ENCODE data around the gene GMNC. TPM values are rescaled to one million over a fixed set of nuclear protein-coding genes. Genes with fewer than 3 reads are reported as not detected.

The GMNC gene
- polyA plus RNA-seq (2013, experiment 1 of 2): 0.04 TPM
- 0.10 TPM for polyA plus RNA-seq (2013, experiment 2 of 2)

GRCh38 chr3:190862209-190863118 is at the start of gene GMNC:
GMNC (minus strand) TSS chr3:190862694; CDS start chr3:190862615, 79 bp downstream.
- no peak within 1 kb of the TSS for H2BK120ac ChIP-seq (ENCODE audit: low read depth, low read length)
- no peaks in the 10 kb centered on the region for H3K79me2 ChIP-seq (ENCODE audit: control insufficient read depth, insufficient read depth, low read length)
- peak within 1 kb of the TSS; percentile 43 for H3K4me2 ChIP-seq (ENCODE audit: low read length)
- no peak within 1 kb of the TSS for H3K27ac ChIP-seq (ENCODE audit: low read depth, low read length)
- no peaks in the 10 kb centered on the region for H3K79me1 ChIP-seq (ENCODE audit: low read length)
- H3K4me3 ChIP-seq (ENCODE audit: low read length): peak within 1 kb of the TSS; percentile 77
- no peak within 1 kb of the TSS for H2BK15ac ChIP-seq (replicated peaks; ENCODE audit: low read depth)
- WGBS (ENCODE audit: extremely low coverage, insufficient coverage, low lambda C conversion rate): 100% methylated on average over 1 of the region's 58 CpGs
- no peak within 1 kb of the TSS for H2BK5ac ChIP-seq (ENCODE audit: low read length)
- no peak within 1 kb of the TSS for H3K18ac ChIP-seq (ENCODE audit: low read length)
- no peak within 1 kb of the TSS for H3K4ac ChIP-seq (ENCODE audit: low read depth, low read length)
- H3K27me3 ChIP-seq (ENCODE audit: insufficient read depth, low read length, poor library complexity): no peaks in the 10 kb centered on the region
- no peak within 1 kb of the TSS for H2AK5ac ChIP-seq (ENCODE audit: low read length)
- DNase-seq: peak; percentile 87
- H3K56ac ChIP-seq (ENCODE audit: low read length): peak within 1 kb of the TSS; percentile 73
- H3K23ac ChIP-seq (ENCODE audit: low read length): no peak within 1 kb of the TSS
- H3K4me1 ChIP-seq (ENCODE audit: control insufficient read depth, low read depth, low read length): no peaks in the 10 kb centered on the region
- peak within 1 kb of the TSS; percentile 62 for H3K9ac ChIP-seq (ENCODE audit: low read length)
- H3K36me3 ChIP-seq (ENCODE audit: control insufficient read depth, insufficient read depth, low read length): no peaks in the 10 kb centered on the region
- H4K8ac ChIP-seq (ENCODE audit: low read depth, low read length): no peak within 1 kb of the TSS
- no peak within 1 kb of the TSS for H4K5ac ChIP-seq (ENCODE audit: low read length)

- Histone ChIP-seq H3K27ac (ENCODE audit: low read depth, low read length) (no peak overlapping the region), H2BK5ac (ENCODE audit: low read length) (no peak overlapping the region), H3K79me2 (ENCODE audit: control insufficient read depth, insufficient read depth, low read length) (no peaks in the 10 kb centered on the region), H3K23ac (ENCODE audit: low read length) (no peak overlapping the region), H3K4ac (ENCODE audit: low read depth, low read length) (no peak overlapping the region), H3K4me1 (ENCODE audit: control insufficient read depth, low read depth, low read length) (no peaks in the 10 kb centered on the region), H3K18ac (ENCODE audit: low read length) (no peak overlapping the region), H3K27me3 (ENCODE audit: insufficient read depth, low read length, poor library complexity) (no peaks in the 10 kb centered on the region), H3K36me3 (ENCODE audit: control insufficient read depth, insufficient read depth, low read length) (no peaks in the 10 kb centered on the region), H3K4me3 (ENCODE audit: low read length) (no peak overlapping the region), H2BK15ac (replicated peaks; ENCODE audit: low read depth) (no peak overlapping the region), H3K9ac (ENCODE audit: low read length) (no peak overlapping the region), H2BK120ac (ENCODE audit: low read depth, low read length) (no peak overlapping the region), H3K79me1 (ENCODE audit: low read length) (no peaks in the 10 kb centered on the region), H4K8ac (ENCODE audit: low read depth, low read length) (no peak overlapping the region), H2AK5ac (ENCODE audit: low read length) (no peak overlapping the region), H3K4me2 (ENCODE audit: low read length) (no peak overlapping the region), H3K56ac (ENCODE audit: low read length) (no peak overlapping the region), H4K5ac (ENCODE audit: low read length) (no peak overlapping the region)
- whole genome bisulfite sequencing (ENCODE audit: extremely low coverage, insufficient coverage, low lambda C conversion rate): no CpG with 5 or more reads among the region's 4 CpGs
- peak; percentile 72 for DNase-seq
These were observed 48.9 kb upstream of the GMNC start for GRCh38 chr3:190911382-190911781.

- H2BK15ac ChIP-seq (replicated peaks; ENCODE audit: low read depth): no peak overlapping the region
- no peak overlapping the region for H4K8ac ChIP-seq (ENCODE audit: low read depth, low read length)
- no peak overlapping the region for H3K4me2 ChIP-seq (ENCODE audit: low read length)
- H3K36me3 ChIP-seq (ENCODE audit: control insufficient read depth, insufficient read depth, low read length): no peaks in the 10 kb centered on the region
- no peaks in the 10 kb centered on the region for H3K27me3 ChIP-seq (ENCODE audit: insufficient read depth, low read length, poor library complexity)
- no peaks in the 10 kb centered on the region for H3K79me1 ChIP-seq (ENCODE audit: low read length)
- no peaks in the 10 kb centered on the region for H3K4me1 ChIP-seq (ENCODE audit: control insufficient read depth, low read depth, low read length)
- H3K23ac ChIP-seq (ENCODE audit: low read length): no peak overlapping the region
- no peak overlapping the region for H3K18ac ChIP-seq (ENCODE audit: low read length)
- no peak for DNase-seq
- no peak overlapping the region for H2BK120ac ChIP-seq (ENCODE audit: low read depth, low read length)
- H3K4me3 ChIP-seq (ENCODE audit: low read length): no peak overlapping the region
- H3K27ac ChIP-seq (ENCODE audit: low read depth, low read length): no peak overlapping the region
- no peak overlapping the region for H3K4ac ChIP-seq (ENCODE audit: low read depth, low read length)
- H3K9ac ChIP-seq (ENCODE audit: low read length): no peak overlapping the region
- WGBS (ENCODE audit: extremely low coverage, insufficient coverage, low lambda C conversion rate): no CpG with 5 or more reads among the region's 9 CpGs
- no peak overlapping the region for H2AK5ac ChIP-seq (ENCODE audit: low read length)
- no peak overlapping the region for H3K56ac ChIP-seq (ENCODE audit: low read length)
- H2BK5ac ChIP-seq (ENCODE audit: low read length): no peak overlapping the region
- H3K79me2 ChIP-seq (ENCODE audit: control insufficient read depth, insufficient read depth, low read length): no peaks in the 10 kb centered on the region
- no peak overlapping the region for H4K5ac ChIP-seq (ENCODE audit: low read length)
These were observed 47.4 kb upstream of the GMNC start for GRCh38 chr3:190909908-190910307.

- no peak for DNase-seq
- Histone ChIP-seq H2BK5ac (ENCODE audit: low read length) (no peak overlapping the region), H2AK5ac (ENCODE audit: low read length) (no peak overlapping the region), H3K4me2 (ENCODE audit: low read length) (no peak overlapping the region), H3K4me1 (ENCODE audit: control insufficient read depth, low read depth, low read length) (no peaks in the 10 kb centered on the region), H3K27me3 (ENCODE audit: insufficient read depth, low read length, poor library complexity) (no peaks in the 10 kb centered on the region), H4K5ac (ENCODE audit: low read length) (no peak overlapping the region), H3K27ac (ENCODE audit: low read depth, low read length) (no peak overlapping the region), H3K4me3 (ENCODE audit: low read length) (no peak overlapping the region), H3K9ac (ENCODE audit: low read length) (no peak overlapping the region), H3K79me2 (ENCODE audit: control insufficient read depth, insufficient read depth, low read length) (no peaks in the 10 kb centered on the region), H3K18ac (ENCODE audit: low read length) (no peak overlapping the region), H3K79me1 (ENCODE audit: low read length) (no peaks in the 10 kb centered on the region), H2BK120ac (ENCODE audit: low read depth, low read length) (no peak overlapping the region), H3K23ac (ENCODE audit: low read length) (no peak overlapping the region), H3K36me3 (ENCODE audit: control insufficient read depth, insufficient read depth, low read length) (no peaks in the 10 kb centered on the region), H2BK15ac (replicated peaks; ENCODE audit: low read depth) (no peak overlapping the region), H4K8ac (ENCODE audit: low read depth, low read length) (no peak overlapping the region), H3K56ac (ENCODE audit: low read length) (no peak overlapping the region), H3K4ac (ENCODE audit: low read depth, low read length) (no peak overlapping the region)
- no CpG with 5 or more reads among the region's 1 CpG for WGBS (ENCODE audit: extremely low coverage, insufficient coverage, low lambda C conversion rate)
These were observed 40.7 kb upstream of the GMNC start for GRCh38 chr3:190903156-190903555.

- Histone ChIP-seq H2AK5ac (ENCODE audit: low read length) (no peak overlapping the region), H3K79me2 (ENCODE audit: control insufficient read depth, insufficient read depth, low read length) (no peaks in the 10 kb centered on the region), H3K4me1 (ENCODE audit: control insufficient read depth, low read depth, low read length) (no peaks in the 10 kb centered on the region), H3K56ac (ENCODE audit: low read length) (no peak overlapping the region), H3K4me3 (ENCODE audit: low read length) (no peak overlapping the region), H3K4me2 (ENCODE audit: low read length) (no peak overlapping the region), H4K8ac (ENCODE audit: low read depth, low read length) (no peak overlapping the region), H3K18ac (ENCODE audit: low read length) (no peak overlapping the region), H2BK120ac (ENCODE audit: low read depth, low read length) (no peak overlapping the region), H3K79me1 (ENCODE audit: low read length) (no peaks in the 10 kb centered on the region), H3K4ac (ENCODE audit: low read depth, low read length) (no peak overlapping the region), H2BK15ac (replicated peaks; ENCODE audit: low read depth) (no peak overlapping the region), H3K36me3 (ENCODE audit: control insufficient read depth, insufficient read depth, low read length) (no peaks in the 10 kb centered on the region), H4K5ac (ENCODE audit: low read length) (no peak overlapping the region), H3K27ac (ENCODE audit: low read depth, low read length) (no peak overlapping the region), H3K27me3 (ENCODE audit: insufficient read depth, low read length, poor library complexity) (no peaks in the 10 kb centered on the region), H3K23ac (ENCODE audit: low read length) (no peak overlapping the region), H2BK5ac (ENCODE audit: low read length) (no peak overlapping the region), H3K9ac (ENCODE audit: low read length) (no peak overlapping the region)
- no CpG with 5 or more reads among the region's 2 CpGs for WGBS (ENCODE audit: extremely low coverage, insufficient coverage, low lambda C conversion rate)
- no peak for DNase-seq
These were observed 39.8 kb upstream of the GMNC start for GRCh38 chr3:190902292-190902691.
